ENCODE data around the gene MSANTD7. TPM values are rescaled to one million over a fixed set of nuclear protein-coding genes. Genes with fewer than 3 reads are reported as not detected.
A peak's percentile ranks its signal among the peaks of the same experiment; 100 is the strongest.

Gene MSANTD7
- total and polyA plus RNA-seq, 10 of the 15 experiments (the other 5 are each of a cell fraction or from before 2014, with no cell fraction given), result 3.5 to 22.8 (median 18.5) TPM

GRCh38 chr10:14837757-14838581 is at the start of gene MSANTD7, which contains the start of the genes CDNF and HSPA14 (continued):
- TF ChIP-seq ZBTB33 (IDR thresholded peaks at IDR 0.05) (no peak), EP300 (IDR thresholded peaks at IDR 0.05; ENCODE audit: borderline replicate concordance in 1 of 2, control insufficient read depth in 1 of 2, low read depth in 2 of 2, low read length in 2 of 2) (no peak), SRF (IDR thresholded peaks at IDR 0.05; ENCODE audit: low read depth in 2 of 2, low read length in 2 of 2) (no peak), ETV6 (conservative IDR thresholded peaks at IDR 0.05 in 1 of 2, IDR thresholded peaks at IDR 0.05 in 1 of 2; ENCODE audit: borderline replicate concordance in 1 of 2, low read depth in 1 of 2) (no peak), IRF3 (IDR thresholded peaks at IDR 0.05) (peak; percentile 73; the same call in 1 of the 2 replicates), ZSCAN29 (IDR thresholded peaks at IDR 0.05) (0 out of 2 replicates have a peak, but pooled peaks have one; percentile 14), IRF4 (IDR thresholded peaks at IDR 0.05; ENCODE audit: low read depth, low read length) (no peak), E2F8 (IDR thresholded peaks at IDR 0.05; ENCODE audit: low read depth, partially characterized antibody) (no peak), FOXK2 (IDR thresholded peaks at IDR 0.05) (no peak), POLR2AphosphoS2 (IDR thresholded peaks at IDR 0.05; ENCODE audit: low read depth, low read length) (peak; percentile 75; the same call in 1 of the 2 replicates), PBX3 (IDR thresholded peaks at IDR 0.05; ENCODE audit: insufficient replicate concordance, low read depth, low read length) (peak; percentile 79), ZNF24 (IDR thresholded peaks at IDR 0.05) (no peak), ZNF622 (IDR thresholded peaks at IDR 0.05) (no peak), SP1 (IDR thresholded peaks at IDR 0.05; ENCODE audit: low read depth, low read length) (peak; percentile 75), ATF3 (IDR thresholded peaks at IDR 0.05; ENCODE audit: borderline replicate concordance, extremely low read depth, low read depth, low read length) (no peak), ZBTB11 (CRISPR knock-in tag; IDR thresholded peaks at IDR 0.05) (no peak)

Measured in GM12878 (cell line).